ENCODE data around the gene CORO7.

Gene CORO7

GRCh38 chr16:4426021-4426684, 9.8 kb upstream of the CORO7 start:
- DNase-seq (ENCODE audit: low read depth), result no peak

GRCh38 chr16:4425378-4426020, 9.1 kb upstream of the CORO7 start, which contains the start of gene DNAJA3:
Gene DNAJA3 (plus strand): TSS chr16:4425868. CDS start chr16:4425882, 14 bp downstream.
- DNase-seq (ENCODE audit: low read depth), result peak; percentile 88

- no peak for DNase-seq (ENCODE audit: low read depth)
Measured at GRCh38 chr16:4420505-4421105, 4.2 kb upstream of the CORO7 start.

- DNase-seq (ENCODE audit: low read depth), result no peak
Measured at GRCh38 chr16:4419402-4419959, 3.1 kb upstream of the CORO7 start.

GRCh38 chr16:4415538-4416199, 727 bp downstream of the CORO7 start:
- DNase-seq (ENCODE audit: low read depth), result no peak

- peak; percentile 81 for DNase-seq (ENCODE audit: low read depth)
Measured at GRCh38 chr16:4414187-4414917, 2.0 kb downstream of the CORO7 start.

- DNase-seq (ENCODE audit: low read depth), result no peak
Measured at GRCh38 chr16:4412854-4413253, 3.5 kb downstream of the CORO7 start.

GRCh38 chr16:4412159-4412558, 4.2 kb downstream of the CORO7 start:
- no peak for DNase-seq (ENCODE audit: low read depth)

GRCh38 chr16:4411684-4412083, 4.7 kb downstream of the CORO7 start:
- no peak for DNase-seq (ENCODE audit: low read depth)

GRCh38 chr16:4410335-4411075, 5.9 kb downstream of the CORO7 start:
- no peak for DNase-seq (ENCODE audit: low read depth)

GRCh38 chr16:4409081-4409932, 7.1 kb downstream of the CORO7 start:
- no peak for DNase-seq (ENCODE audit: low read depth)

- DNase-seq (ENCODE audit: low read depth), result no peak
Measured at GRCh38 chr16:4408323-4408690, 8.1 kb downstream of the CORO7 start.

GRCh38 chr16:4407543-4408322, 8.7 kb downstream of the CORO7 start:
- no peak for DNase-seq (ENCODE audit: low read depth)

GRCh38 chr16:4404967-4405696, 11.3 kb downstream of the CORO7 start:
- no peak for DNase-seq (ENCODE audit: low read depth)

- DNase-seq (ENCODE audit: low read depth), result no peak
Measured at GRCh38 chr16:4404247-4404966, 12.0 kb downstream of the CORO7 start.

- no peak for DNase-seq (ENCODE audit: low read depth)
Measured at GRCh38 chr16:4403133-4403949, 13.1 kb downstream of the CORO7 start.

All from T follicular helper cell (primary cell).